GM21723 (cell line): ENCODE results near the gene CAMKV.

Experiments
- ATAC-seq: cut with Tn5 transposase; IDR thresholded peaks from one replicate; pipeline ENCODE4 v1.9.1; 2021; ENCODE audit warnings: mild to moderate bottlenecking, moderate library complexity; ENCODE audit not compliant: unreplicated experiment

Gene CAMKV

GRCh38 chr3:49896345-49896744 is 26.6 kb upstream of the CAMKV start:
- no peak for ATAC-seq

DNA sequence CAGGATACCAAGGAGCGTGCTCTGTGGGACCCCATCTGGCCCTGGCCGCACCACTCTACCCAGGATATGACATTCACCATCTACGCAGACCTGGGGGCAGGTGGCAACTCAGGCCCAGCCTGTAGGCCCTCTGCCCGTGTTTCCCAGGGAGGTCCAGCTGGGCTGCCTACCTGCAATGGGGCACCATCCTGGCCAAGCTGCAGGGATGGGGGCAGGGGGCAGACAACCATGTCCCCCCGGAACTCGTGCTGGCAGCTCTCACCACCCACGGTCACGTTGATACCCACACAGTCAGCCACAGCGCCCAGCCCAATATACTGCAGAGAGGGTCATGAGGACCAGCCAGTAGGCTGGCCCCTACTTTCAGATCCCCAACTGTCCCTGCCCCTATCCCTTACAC is 26.1 kb upstream of the CAMKV start:
- ATAC-seq, result no peak

DNA sequence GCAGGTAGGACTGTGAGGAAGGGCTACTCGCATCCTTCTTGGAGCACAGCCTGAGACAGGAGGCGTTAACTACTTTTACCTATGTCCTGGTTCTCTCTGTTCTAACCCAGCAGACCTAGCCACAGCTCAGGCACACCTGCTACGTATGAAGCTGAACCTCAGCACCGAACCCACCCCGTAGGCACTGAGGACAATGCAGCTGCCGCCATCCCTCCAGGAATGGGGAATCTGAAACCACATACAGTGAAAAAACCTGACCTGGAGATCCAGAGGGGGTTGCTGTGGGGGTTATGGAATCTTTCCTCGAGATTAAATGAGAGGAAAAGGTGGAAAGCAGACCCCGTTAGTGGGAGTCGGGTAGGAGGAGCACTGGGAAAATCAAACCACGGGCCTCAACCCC is 19.6 kb upstream of the CAMKV start:
- ATAC-seq, result no peak

- ATAC-seq, result no peak
Measured at GRCh38 chr3:49886922-49887265, 17.2 kb upstream of the CAMKV start.

DNA sequence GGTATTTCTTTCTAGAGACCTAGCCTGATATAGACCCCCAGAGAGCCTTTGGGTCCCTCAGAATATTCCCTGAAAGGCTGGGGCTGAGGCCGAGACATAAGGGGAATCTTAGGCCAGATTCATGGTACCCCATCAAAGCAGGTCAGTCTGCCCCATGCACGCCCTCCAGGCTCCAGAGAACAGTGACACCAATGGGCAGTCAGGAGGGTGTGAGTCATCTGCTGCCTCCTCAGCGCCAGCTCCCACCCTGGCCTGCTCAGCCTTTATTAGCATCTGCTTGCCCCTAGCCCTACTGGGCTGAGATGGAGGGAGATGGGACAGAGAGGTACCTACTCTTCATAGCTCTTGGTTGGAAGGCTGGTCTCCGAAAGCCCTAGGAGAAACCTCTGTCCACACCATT is 14.3 kb upstream of the CAMKV start:
- ATAC-seq, result no peak

DNA sequence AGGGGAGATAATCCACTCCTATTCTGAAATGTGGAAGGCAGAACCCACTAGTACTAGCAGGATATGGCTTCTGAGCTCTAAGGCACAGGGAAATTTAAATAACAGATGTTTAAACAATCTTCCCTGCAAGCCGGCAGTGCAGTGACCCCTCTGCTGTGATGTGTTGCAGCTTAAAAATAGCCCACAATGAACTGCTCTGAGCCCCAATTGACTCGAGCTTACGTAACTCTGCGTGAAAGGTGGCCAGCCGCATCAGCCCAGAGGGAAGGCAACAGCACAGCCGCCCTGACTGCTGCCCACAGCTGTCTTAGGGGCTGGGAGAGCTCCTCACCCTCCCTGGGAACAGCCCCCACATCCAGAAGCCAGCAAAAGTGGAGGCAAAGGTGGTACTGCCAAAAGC is 12.5 kb upstream of the CAMKV start:
- ATAC-seq, result no peak

DNA sequence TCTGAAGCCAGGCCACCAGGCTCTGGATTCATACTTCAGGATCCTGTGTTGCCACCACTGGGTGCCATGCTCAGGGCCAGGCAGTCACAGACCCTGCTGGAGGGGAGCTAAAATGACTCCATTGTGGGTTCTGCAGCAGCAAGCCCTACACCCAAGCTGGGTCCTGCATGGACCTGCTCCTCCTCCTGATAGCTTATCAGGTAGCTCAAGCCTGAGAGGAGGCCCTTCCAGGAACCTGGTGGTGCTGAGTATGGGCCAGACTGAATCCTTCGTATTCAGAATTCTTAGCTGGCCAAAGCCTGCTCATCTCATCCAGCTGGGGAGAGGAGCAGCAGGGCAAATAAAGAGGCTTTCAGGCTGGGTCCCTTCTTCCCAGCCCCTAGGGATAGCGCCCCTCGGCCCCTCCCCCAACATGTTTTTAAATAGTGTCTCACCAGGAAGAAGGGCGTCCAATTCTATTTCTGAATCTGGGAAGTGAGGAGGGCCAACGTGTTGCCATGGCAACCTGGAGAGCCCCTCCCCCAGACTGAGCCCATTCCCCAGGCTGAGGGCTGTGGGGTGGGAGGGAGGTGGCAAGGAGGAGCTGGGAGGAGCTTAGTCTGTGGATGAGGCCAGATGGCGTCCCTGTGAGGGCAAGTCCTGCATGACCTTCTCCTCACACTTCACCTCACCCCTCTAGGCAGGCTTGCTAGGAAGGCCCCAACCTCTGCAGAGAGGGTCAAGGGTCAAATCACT is 11.0 kb upstream of the CAMKV start:
- ATAC-seq, result no peak

DNA sequence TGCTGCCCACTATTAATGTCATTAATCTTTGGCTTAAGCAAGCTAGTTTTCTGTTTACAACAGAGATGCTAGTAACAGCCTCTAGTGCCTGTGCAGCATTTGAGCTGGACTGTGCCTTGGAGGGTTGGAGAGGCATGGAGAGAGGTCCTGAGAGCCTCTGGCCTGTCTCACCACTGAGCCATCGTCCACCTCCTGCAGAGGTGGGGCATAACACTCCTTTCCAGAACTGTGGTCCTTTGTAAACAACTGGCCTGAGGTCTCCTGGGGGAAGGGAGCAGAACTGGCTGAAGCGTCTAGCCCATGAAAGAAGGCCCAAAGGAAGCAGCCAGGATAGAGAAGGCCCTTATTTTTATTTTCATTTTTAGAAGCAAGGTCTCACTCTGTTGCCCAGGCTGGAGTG is 10.0 kb upstream of the CAMKV start:
- ATAC-seq, result no peak

DNA sequence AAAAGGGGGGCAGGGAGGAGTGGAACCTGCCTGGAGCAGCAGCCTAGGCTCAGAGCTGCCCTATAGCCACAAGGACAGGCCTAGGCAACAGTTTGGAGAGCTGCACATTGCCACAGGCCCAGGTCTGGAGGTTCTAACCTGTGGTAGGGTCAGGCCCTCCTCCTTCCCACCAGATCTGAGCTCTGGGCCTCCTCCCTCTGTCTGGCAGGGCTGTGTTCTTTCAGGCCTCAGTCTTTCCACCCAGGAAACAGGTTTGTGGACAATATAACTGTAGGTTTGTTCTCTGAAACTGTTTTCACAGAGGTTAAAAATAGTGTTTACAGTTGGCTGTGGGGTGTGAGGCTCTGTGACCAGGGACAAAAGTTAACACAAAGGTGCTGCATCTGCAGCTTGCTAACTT is 9.0 kb upstream of the CAMKV start:
- ATAC-seq, result no peak

DNA sequence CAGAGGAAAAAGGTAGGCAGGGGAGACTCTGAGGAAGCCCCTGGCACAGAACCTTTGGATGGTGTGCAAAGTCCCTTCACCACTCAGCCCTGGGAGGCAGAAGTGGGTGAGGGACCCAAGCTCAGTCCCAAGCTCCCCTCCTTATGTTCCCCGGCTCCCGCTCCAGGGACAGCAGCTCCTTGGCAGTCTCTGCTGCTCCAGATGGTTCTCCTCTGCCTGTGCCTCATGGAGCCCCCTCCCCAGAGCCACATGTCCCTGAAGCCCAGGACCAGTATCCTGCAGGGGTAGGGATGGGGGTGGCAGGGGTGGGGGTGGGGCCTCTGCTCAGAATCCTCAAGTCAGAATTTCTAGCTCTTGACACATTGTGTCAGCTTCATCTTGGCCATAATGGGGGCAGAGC is 8.0 kb upstream of the CAMKV start:
- no peak for ATAC-seq

DNA sequence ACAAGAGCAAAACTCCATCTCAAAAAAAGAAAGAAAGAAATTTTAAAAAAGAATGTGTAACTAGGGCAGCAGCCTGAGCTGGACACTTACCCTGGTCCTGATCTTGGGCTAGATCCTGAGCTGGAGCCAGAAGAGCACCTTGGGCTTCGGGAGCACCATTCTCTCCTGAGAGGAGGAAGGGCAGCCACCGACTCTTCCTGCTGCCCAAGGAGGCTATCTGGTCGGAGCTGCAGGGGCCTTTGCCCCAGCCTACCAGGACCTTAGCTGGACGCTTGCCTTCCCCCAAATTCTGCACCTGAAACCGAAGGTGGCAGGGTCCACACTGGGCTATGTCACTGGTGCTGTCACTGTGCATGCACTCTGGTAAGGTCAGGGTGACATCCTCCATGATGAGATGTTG is 6.9 kb upstream of the CAMKV start:
- ATAC-seq, result no peak

GRCh38 chr3:49873623-49874022 is 3.9 kb upstream of the CAMKV start:
- no peak for ATAC-seq

- no peak for ATAC-seq
Measured at GRCh38 chr3:49872801-49873281, 3.1 kb upstream of the CAMKV start.

DNA sequence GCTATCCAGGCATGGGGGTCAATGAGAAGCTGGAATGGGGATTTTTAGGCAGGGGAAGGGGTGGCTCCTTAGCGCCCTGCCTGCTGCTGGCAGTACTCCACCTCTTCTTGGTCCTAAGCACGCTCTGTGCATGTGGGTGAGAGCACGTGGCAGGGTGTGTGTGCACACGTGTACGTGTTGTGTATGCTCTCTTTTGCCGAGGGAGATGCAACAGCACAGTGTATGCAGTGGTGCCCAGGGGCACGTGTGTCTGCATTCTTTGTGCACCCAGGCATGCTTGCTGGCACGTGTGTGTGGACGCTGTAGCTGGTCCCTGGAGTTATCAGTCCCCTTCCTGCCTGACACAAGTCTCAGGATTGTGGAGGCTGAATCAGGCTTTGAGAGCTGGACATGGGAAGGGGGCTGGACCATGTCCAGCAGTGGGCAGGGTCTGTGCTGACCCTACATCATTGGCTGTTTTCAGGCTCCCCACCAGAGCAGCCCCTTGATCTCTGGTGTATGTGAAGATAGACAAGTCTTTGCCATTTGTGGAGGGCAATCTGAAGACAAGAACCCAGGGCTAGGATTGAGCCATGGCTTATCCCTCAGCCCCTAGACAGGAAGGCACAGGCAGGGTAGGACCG is 1.9 kb upstream of the CAMKV start:
- ATAC-seq, result no peak

DNA sequence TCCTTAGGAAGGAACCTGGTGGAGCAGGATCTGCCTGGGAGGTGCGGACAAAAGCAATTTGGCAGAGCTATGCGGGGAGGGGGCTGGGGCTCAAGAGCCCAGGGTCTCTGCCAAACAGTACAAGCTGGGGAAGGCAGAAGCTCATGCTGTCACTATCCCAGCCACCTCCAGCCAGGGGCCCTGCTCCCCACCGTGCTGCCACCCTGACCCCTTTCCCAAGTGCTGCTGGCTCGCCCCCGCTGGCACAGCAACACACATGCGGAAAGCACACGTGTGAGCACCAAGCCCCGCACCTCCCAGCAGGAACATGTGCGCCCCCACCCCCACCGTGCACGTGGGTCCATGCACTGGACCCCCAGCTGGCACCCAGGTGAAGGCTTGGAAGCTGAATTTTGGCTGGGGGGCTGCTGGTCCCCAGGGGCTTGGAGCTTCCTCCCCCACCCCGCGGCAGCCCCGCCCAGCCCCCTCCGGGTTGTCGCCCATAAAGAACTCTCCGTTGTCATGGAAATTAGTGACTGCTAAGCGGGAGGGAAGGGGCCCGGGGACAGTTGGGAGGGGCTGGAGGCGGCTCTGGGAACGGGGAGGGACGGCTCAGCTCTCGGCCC is 742 bp downstream of the CAMKV start:
- ATAC-seq, result no peak

DNA sequence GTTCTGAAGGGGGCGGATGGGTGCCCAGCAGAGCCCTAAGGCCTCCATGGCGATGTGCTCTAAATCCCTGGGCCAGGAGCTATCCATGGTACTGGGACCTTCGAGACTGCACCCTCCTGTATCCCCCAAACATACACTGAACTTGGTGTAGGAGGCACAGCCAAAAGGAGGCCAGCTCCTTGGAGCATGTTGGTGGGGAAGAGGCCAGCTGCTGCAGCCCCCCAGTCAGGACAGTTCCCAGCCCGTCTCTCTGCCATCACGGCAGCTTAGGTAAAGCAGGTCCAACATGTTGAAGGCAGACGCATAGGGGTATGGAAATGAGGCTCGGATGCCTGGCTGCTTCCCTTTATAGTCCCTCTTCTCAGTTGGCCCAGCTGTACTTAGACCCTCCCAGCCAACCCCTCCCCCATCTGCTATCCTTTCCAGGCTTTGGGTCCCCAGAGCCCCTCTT is 1.8 kb downstream of the CAMKV start:
- no peak for ATAC-seq

- ATAC-seq, result no peak
Measured at GRCh38 chr3:49867400-49867799, 2.3 kb downstream of the CAMKV start.

DNA sequence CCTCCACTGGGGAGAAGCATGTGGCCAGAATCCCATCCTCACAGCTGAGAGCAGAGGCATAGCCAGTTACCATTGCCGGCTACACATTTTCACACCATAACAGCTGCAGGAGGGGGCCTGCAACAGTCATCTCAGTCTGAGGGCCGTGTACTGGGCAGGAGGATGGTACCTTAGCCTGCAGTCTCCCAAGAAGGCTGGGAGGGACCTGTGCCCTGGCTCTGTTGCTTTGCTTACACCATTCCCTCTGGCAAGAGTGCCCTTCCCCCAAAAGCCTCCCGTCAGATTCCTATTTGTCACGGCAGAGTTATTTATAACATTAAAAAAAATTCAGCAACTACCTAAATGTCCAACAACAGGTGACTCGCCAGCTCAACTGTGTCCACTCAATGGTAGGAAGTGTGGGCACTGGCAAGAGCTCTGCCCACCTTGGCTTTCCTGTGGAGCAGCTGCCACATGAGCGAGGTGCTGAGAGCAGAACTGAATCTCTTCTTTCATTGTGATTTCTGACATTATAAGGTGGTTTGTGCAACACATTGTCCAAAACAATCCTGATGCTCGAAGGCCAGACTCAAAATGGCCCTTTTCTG is 4.4 kb downstream of the CAMKV start:
- no peak for ATAC-seq

- ATAC-seq, result no peak
Measured at GRCh38 chr3:49864505-49864904, 5.2 kb downstream of the CAMKV start.

- ATAC-seq, result no peak
Measured at GRCh38 chr3:49859576-49860305, 10.0 kb downstream of the CAMKV start.
